Measurements from ENCODE around the gene RBL2. TPM values are rescaled to one million over a fixed set of nuclear protein-coding genes. Genes with fewer than 3 reads are reported as not detected.
A peak's percentile ranks its signal among the peaks of the same experiment; 100 is the strongest.
"Not testable (repeated sequence)": the region's sequence is repeated elsewhere in the genome, so short reads cannot be mapped to it uniquely, and the experiment has no call there.

Gene RBL2, protein sequence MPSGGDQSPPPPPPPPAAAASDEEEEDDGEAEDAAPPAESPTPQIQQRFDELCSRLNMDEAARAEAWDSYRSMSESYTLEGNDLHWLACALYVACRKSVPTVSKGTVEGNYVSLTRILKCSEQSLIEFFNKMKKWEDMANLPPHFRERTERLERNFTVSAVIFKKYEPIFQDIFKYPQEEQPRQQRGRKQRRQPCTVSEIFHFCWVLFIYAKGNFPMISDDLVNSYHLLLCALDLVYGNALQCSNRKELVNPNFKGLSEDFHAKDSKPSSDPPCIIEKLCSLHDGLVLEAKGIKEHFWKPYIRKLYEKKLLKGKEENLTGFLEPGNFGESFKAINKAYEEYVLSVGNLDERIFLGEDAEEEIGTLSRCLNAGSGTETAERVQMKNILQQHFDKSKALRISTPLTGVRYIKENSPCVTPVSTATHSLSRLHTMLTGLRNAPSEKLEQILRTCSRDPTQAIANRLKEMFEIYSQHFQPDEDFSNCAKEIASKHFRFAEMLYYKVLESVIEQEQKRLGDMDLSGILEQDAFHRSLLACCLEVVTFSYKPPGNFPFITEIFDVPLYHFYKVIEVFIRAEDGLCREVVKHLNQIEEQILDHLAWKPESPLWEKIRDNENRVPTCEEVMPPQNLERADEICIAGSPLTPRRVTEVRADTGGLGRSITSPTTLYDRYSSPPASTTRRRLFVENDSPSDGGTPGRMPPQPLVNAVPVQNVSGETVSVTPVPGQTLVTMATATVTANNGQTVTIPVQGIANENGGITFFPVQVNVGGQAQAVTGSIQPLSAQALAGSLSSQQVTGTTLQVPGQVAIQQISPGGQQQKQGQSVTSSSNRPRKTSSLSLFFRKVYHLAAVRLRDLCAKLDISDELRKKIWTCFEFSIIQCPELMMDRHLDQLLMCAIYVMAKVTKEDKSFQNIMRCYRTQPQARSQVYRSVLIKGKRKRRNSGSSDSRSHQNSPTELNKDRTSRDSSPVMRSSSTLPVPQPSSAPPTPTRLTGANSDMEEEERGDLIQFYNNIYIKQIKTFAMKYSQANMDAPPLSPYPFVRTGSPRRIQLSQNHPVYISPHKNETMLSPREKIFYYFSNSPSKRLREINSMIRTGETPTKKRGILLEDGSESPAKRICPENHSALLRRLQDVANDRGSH
- 100 to 1,000 TPM in 1 of 4 donors, 10 to 100 TPM in 3; 72.1 to 102 (median 84.3) TPM for polyA plus RNA-seq (ENCODE audit: insufficient read length in 4 of 4)

- DNase-seq (ENCODE audit: low read depth in 4 of 4, low spot score in 3 of 4): peak; percentile 51 to 70 (median 62)
These were observed at the start of gene RBL2 for GRCh38 chr16:53434377-53435065. RBL2 (plus strand) TSS chr16:53434471; CDS start chr16:53434557, 86 bp downstream.

- DNase-seq (ENCODE audit: low read depth in 4 of 4, low spot score in 3 of 4): not testable (repeated sequence)
These were observed 49.7 kb upstream of the RBL2 start for GRCh38 chr16:53384610-53385009.

- DNase-seq (ENCODE audit: low read depth in 4 of 4, low spot score in 3 of 4): no peak
These were observed 29.3 kb upstream of the RBL2 start for GRCh38 chr16:53404959-53405358.

GRCh38 chr16:53412549-53412948 lies 21.7 kb upstream of the RBL2 start:
- no peak for DNase-seq (ENCODE audit: low read depth in 4 of 4, low spot score in 3 of 4)

DNA sequence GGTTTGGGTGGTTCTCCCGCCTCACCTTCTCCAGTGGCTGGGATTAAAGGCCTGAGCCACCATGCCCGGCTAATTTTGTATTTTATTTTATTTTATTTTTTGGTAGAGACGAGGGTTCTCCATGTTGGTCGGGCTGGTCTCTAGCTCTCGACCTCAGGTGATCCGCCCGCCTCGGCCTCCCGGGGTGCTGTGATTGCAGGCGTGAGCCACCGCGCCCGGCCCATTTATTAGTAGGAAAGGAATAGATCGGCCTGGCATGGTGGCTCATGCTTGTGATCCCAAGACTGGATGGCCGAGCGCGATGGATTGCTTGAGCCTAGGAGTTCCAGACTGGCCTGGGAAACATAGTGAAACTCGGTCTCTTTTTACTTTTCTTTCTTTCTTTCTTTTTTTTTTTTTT lies 20.4 kb upstream of the RBL2 start:
- no peak for DNase-seq (ENCODE audit: low read depth in 4 of 4, low spot score in 3 of 4)

DNA sequence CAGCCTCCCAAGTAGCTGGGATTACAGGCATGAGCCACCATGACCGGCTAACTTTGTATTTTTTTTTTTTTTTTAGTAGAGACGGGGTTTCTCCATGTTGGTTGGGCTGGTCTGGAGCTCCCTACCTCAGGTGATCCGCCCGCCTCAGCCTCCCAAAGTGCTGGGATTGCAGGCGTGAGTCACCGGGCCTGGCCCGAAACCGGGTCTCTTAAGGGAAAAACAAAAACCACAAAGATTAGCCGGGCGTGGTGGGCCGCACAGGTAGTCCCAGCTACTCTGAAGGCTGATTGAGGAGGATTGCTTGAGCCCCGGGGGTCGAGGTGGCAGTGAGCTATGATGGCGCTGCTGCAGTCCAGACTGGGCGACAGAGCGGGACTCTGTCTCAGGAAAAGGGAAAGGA lies 19.9 kb upstream of the RBL2 start:
- no peak for DNase-seq (ENCODE audit: low read depth in 4 of 4, low spot score in 3 of 4)

GRCh38 chr16:53415504-53415903 lies 18.8 kb upstream of the RBL2 start:
- no peak for DNase-seq (ENCODE audit: low read depth in 4 of 4, low spot score in 3 of 4)

DNA sequence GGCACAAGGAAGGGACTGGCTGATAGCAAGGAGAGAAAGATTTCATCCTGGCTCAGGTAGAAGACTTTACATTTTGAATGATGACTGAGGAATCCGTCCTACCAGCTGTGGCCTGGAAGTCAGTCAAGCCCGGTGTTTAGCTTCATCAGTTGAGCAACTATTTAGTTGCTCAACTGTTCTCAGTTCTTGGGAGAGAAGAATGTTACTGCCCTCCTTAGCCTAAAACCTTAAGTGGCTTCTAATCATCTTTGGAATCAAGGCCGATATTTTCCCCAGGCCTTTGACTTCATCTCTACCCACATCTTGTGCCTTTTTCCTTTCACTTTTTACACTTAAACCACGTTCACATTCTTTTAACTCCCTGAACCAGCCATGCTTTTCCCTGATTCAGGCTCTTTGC lies 17.3 kb upstream of the RBL2 start:
- no peak for DNase-seq (ENCODE audit: low read depth in 4 of 4, low spot score in 3 of 4)

- no peak for DNase-seq (ENCODE audit: low read depth in 4 of 4, low spot score in 3 of 4)
These were observed 16.3 kb upstream of the RBL2 start for GRCh38 chr16:53417976-53418375.

- DNase-seq (ENCODE audit: low read depth in 4 of 4, low spot score in 3 of 4): not testable (repeated sequence)
These were observed 14.9 kb upstream of the RBL2 start for GRCh38 chr16:53419383-53419709.

DNA sequence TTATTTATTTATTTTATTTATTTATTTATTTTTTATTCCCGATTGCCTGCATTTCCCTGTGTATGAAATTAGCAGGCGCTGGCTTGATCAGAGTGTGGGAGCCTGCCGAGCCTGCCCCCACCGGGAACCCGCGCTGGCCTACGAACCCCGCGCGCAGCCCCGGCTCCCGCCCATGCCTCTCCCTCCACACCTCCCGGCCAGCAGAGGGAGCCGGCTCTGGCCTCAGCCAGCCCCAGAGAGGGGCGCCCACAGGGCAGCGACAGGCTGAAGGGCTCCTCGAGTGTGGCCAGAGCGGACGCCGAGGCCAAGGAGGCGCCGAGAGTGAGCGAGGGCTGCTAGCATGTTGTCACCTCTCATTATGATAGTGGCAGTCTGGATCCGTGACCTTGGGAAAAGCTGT lies 13.0 kb upstream of the RBL2 start:
- DNase-seq (ENCODE audit: low read depth in 4 of 4, low spot score in 3 of 4): no peak

DNA sequence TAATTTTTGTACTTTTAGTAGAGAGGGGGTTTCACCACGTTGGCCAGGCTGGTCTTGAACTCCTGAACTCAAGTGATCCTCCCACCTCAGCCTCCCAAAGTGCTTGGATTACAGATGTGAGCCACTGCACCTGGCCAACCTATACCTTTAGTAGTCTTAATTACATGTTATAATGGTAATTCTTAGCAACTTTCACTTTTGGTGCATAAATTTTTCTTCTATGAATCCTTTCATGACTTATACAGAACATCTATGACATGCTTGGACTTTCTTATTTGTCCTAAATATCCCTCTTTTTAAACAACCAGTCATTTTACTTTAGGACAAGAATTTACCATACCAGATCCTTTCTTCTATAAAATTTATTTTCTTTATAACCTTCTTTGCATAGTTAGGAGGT lies 10.3 kb upstream of the RBL2 start:
- DNase-seq (ENCODE audit: low read depth in 4 of 4, low spot score in 3 of 4): not testable (repeated sequence)

GRCh38 chr16:53428681-53429080 lies 5.6 kb upstream of the RBL2 start:
- no peak for DNase-seq (ENCODE audit: low read depth in 4 of 4, low spot score in 3 of 4)

GRCh38 chr16:53429221-53429943 lies 4.9 kb upstream of the RBL2 start:
- DNase-seq (ENCODE audit: low read depth in 4 of 4, low spot score in 3 of 4): peak in 1 of 4 donors; percentile 14

DNA sequence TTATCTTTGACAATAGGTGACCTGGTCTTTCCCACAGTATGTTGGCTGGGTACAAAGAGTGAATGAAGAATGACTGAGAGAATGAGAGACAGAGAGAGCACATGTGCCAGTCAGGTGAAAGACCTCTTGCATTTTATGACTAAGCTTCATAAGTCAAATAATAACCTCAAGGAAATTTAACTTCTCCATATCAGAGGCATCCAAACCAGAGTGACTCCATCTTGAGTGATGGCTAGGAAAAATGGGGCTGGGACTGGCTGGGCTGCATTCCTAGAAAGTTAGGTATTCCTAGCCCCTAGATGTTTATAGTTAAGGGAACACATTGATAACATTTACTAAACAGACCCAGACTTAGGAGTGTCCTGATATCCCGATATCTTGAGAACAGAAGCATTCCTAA lies 3.9 kb upstream of the RBL2 start:
- no peak for DNase-seq (ENCODE audit: low read depth in 4 of 4, low spot score in 3 of 4)

DNA sequence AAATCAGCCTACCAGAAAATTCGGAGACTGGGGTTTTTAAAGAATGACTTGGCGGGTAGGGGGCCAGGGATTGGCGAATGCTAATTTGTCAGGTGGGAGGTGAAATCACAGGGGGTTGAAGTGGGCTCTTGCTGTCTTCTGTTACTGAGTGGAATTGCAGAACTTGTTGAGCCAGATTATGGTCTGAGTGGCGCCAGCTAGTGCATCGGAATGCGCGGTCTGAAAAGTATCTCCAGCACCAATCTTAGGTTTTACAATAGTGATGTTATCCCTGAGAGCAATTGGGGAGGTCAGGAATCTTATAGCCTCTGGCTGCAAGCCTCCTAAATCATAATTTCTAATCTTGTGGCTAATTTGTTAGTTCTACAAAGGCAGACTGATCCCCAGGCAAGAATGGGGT lies 762 bp upstream of the RBL2 start:
- peak in 1 of 4 donors; percentile 12 for DNase-seq (ENCODE audit: low read depth in 4 of 4, low spot score in 3 of 4)

DNA sequence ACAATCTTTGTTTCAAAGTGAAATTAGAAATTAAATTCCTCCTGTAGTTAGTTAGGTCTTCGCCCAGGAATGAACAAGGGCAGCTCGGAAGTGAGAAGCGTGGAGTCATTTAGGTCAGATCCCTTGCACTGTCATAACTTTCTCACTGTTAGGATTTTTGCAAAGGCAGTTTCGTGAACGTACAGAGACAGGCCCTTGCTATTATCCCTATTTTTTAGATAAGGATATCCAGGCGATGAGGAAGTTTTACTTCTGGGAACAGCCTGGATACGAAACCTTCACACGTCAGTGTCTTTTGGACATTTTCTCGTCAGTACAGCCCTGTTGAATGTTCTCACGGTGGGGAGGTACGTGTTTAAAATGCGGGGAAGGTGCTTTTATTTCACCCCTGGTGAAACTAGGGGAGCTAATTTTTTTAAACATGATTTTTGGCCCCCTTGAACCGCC lies 318 bp upstream of the RBL2 start:
- peak in 1 of 4 donors; percentile 8 for DNase-seq (ENCODE audit: low read depth in 4 of 4, low spot score in 3 of 4)

DNA sequence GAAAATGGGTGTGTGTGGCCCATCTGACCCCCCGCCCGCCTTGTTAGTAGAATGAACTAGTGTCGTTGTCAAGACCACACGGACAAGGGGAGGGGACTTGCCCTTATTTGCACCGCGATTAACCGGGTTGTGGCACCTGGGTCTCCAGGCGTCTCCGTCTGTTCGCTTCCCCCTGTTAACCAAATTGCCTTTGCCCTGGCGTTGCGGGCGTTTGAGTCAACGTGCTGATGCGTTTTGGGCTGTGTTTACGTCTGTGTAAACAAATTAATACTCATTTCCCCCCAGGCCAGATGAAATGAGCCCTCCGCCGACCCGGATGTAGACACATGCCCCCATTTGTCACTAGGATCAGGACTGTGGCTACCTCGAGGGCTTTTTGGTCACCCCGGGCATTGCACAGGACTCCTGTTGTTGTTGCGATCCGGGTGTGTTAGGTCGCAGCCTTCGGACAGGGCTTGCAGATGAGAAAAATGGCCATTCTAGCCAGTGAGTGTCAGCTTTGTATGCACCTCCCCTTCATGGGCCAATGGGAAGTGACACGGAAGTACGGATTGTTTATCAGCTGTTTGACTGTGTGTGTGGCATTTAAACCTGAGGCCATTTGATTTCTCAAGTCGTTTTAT lies 906 bp downstream of the RBL2 start:
- peak; percentile 43 to 72 (median 64) for DNase-seq (ENCODE audit: low read depth in 4 of 4, low spot score in 3 of 4)

GRCh38 chr16:53440125-53440524 lies 5.9 kb downstream of the RBL2 start:
- DNase-seq (ENCODE audit: low read depth in 4 of 4, low spot score in 3 of 4): no peak

All from right renal pelvis (tissue), 4 donors.